ENCODE measurements around the gene FOXK1. TPM values are rescaled to one million over a fixed set of nuclear protein-coding genes. Genes with fewer than 3 reads are reported as not detected.

The FOXK1 gene
- total RNA-seq, 2 experiments from 2014 or later: 34.6 to 34.7 TPM

DNA sequence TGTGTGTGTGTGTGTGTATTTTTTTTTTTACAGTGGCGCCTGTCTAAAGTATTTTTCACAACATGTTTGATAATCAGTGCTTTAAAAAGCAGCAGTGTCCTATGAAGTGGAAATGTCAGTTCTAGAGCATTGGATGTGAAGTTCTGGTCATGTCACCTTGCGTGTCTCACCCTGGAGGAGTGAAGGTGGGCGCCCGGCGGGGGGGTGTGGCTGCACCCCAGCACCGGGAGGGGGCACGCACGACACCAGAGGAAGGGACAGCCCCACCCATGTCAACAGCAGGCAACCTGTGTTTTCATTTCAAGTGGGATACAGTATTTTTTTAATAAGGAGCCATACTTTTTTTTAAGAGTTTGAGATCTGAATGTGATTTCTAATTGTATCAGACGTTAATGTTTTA, 88.8 kb downstream of the FOXK1 start:
- ChIA-PET CTCF (no interaction called here), POLR2A (interaction anchor here (0.6 kb wide), 1 partner anchor 15 kb away, joined by 3 read pairs; no protein-coding TSS in a partner anchor)

- CTCF ChIA-PET: interaction anchor here (0.9 kb wide), 1 partner anchor 111 kb away, joined by 3 read pairs; no protein-coding TSS in a partner anchor
- POLR2A ChIA-PET: interaction anchor here (0.6 kb wide), 1 partner anchor 14 kb away, joined by 3 read pairs; no protein-coding TSS in a partner anchor
Observed at GRCh38 chr7:4771737-4772136, 89.6 kb downstream of the FOXK1 start.

- CTCF ChIA-PET: interaction anchor here (0.9 kb wide), 1 partner anchor 111 kb away, joined by 3 read pairs; no protein-coding TSS in a partner anchor
- POLR2A ChIA-PET: no interaction called here
Observed at GRCh38 chr7:4772306-4772705, 90.2 kb downstream of the FOXK1 start.

DNA sequence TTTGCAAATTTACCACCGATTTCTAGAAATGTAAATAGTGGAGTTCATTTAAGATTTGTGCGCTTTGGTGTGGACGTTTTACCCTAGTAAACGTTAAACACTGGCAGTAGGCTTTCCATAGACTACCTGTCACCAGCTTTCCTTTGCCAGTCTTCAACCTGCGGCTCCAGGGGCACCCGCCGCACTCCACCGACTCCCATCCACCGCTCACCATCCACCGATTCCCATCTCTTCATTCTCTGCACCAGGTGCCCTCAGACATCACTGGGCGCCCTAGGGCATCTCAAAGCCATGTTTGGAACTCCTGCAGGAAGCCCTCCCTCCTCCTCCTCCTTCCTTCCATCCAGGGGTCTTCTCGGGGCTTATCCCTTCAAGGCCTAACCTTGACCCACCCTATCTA, 91.9 kb downstream of the FOXK1 start:
- POLR2A ChIA-PET: no interaction called here
- CTCF ChIA-PET: interaction anchor here (0.9 to 1.1 kb wide), 2 partner anchors 24 to 132 kb away, joined by 3 to 5 read pairs; no protein-coding TSS in a partner anchor

DNA sequence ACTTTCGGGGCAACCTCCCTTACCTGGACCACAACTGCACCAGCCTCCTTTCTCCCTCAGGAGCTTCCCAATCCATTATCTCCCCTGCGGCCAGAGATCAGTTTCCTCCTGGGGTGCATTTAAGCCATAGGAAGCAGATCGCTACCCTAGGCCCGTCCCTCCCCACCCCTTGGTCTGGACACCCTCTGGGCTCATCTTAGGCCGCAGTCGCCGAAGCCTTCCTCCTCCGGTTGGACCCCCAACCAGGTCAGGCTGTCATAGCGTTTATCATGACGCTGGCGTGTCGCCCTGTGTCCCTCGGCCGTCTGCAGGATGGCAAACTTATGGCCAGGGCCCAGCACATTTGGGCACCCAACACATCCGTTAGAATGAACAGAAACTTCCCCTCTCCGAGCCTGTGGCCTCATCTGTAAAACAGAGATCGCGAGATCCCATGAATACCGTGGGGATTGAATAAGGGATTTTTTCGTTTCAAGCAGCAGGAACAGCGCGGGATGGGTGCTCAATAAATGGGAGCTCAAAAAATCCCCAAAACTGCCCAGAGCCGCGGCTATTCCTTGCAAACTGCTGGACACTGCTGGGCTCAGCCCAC, 92.7 kb downstream of the FOXK1 start:
- POLR2A ChIA-PET: interaction anchor here (1.3 to 1.8 kb wide), 4 partner anchors 17 to 133 kb away, joined by 4 to 13 read pairs (median 5); no protein-coding TSS in a partner anchor
- CTCF ChIA-PET: interaction anchor here (0.8 to 1.8 kb wide), 6 partner anchors 23 to 199 kb away, joined by 4 to 5 read pairs (median 5); no protein-coding TSS in a partner anchor

GRCh38 chr7:4775250-4775847, 93.3 kb downstream of the FOXK1 start, which contains the start of gene AP5Z1:
AP5Z1 (plus strand) TSS chr7:4775623; CDS start chr7:4775716, 93 bp downstream.
- POLR2A ChIA-PET: interaction anchor here (0.6 to 1.8 kb wide), 6 partner anchors 16 to 134 kb away, joined by 3 to 13 read pairs (median 4); no protein-coding TSS in a partner anchor
- CTCF ChIA-PET: interaction anchor here (0.6 to 1.8 kb wide), 6 partner anchors 23 to 1799 kb away, joined by 3 to 5 read pairs (median 4); no protein-coding TSS in a partner anchor

- ChIA-PET POLR2A (interaction anchor here (0.6 to 1.8 kb wide), 6 partner anchors 16 to 135 kb away, joined by 3 to 13 read pairs (median 4); no protein-coding TSS in a partner anchor), CTCF (interaction anchor here (0.6 to 1.8 kb wide), 6 partner anchors 30 to 1798 kb away, joined by 3 to 5 read pairs (median 4); no protein-coding TSS in a partner anchor)
Observed at GRCh38 chr7:4775848-4776623, 93.9 kb downstream of the FOXK1 start.

GRCh38 chr7:4779118-4779517, 97.0 kb downstream of the FOXK1 start:
- CTCF ChIA-PET: no interaction called here
- POLR2A ChIA-PET: no interaction called here

GRCh38 chr7:4781366-4782069, 99.4 kb downstream of the FOXK1 start:
- ChIA-PET CTCF (no interaction called here), POLR2A (interaction anchor here (1.1 kb wide), 1 partner anchor 10 kb away, joined by 3 read pairs; no protein-coding TSS in a partner anchor)

DNA sequence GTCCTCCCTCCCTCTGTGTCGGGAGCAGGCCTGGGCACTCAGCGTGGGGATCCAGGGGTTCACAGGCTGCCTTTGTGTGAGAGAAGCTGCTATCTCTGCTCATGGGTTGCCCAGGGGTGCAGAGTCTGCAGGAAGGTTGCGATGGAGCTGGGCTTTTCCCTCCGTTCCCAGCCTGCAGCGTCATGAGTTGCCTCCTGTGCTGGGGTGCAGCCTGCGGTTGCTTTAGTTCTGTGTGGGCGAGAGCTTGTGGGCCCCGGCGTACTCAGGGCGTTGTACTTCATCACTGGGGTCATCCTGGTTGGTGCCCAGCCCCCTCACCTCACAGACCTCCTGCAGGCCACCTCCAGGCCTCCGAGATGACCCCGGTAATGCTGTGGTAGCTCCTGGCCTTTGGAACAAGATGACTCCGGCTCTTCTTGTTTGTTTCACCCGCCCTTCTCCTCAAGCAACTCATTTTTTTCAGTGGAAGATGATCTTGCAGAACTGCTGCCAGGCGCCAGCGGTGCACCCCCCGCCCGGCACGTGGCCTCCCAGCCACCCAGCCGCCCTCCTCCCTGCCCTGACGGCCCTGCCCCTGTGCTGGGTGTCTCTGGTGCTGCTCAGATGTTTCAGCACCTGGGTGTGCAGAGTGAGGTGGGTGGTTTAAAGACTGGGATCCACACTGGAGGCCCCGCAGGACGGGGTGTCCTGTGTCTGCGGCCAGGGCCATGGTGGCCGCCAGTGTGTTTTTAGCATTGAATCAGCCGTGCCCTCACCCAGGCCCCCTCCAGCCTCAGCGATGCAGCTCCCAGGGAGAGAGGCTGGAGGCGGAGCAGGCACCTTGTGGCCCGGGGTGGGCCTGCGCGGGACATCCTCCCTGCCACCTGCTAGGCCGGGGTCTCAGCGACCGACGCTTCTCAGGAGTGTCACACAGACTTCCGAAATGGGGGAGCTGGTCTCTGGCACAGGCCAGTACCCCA, 100.5 kb downstream of the FOXK1 start:
- CTCF ChIA-PET: no interaction called here
- POLR2A ChIA-PET: interaction anchor here (1.1 kb wide), 1 partner anchor 9 kb away, joined by 3 read pairs; no protein-coding TSS in a partner anchor

DNA sequence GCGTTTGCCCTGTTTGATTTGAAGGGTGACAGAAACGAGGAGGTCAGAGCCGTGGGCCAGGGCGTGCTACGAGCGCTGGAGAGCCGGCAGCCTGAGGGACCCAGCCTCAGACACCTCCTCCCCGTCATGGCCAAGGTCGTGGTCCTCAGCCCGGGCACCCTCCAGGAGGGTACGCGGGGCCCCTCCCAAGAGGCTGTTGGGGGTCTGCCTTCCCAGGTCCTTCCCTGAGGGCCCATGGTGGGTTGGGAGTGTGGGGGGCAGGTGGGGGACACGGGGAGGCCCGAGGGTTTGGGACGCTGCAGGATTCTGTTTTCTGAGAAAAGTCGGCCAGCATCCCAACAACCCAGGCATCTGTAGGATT, 101.2 kb downstream of the FOXK1 start:
- CTCF ChIA-PET: no interaction called here

GRCh38 chr7:4783762-4784351, 101.8 kb downstream of the FOXK1 start:
- POLR2A ChIA-PET: no interaction called here
- CTCF ChIA-PET: interaction anchor here (1.1 kb wide), 1 partner anchor 15 kb away, joined by 4 read pairs; no protein-coding TSS in a partner anchor

More for the DNA sequence above, 101.2 kb downstream of the FOXK1 start:
- POLR2A ChIA-PET: no interaction called here

DNA sequence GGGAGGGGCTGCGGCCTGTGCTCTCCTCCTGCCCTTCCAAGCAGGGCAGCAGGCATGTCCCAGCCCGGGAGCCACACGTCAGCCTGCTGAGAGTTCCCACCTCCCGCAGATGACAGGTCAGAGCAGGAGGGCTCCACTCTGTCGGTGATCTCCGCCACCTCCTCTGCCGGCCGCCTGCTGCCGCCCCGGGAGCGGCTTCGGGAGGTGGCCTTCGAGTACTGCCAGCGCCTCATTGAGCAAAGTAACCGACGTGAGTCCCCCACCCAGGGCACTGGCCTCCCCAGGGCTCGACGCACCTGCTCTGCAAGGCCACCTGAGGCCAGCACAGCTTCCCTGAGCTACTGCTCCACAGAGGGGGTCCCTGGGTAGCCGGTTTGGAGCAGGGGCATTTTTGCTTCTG, 102.7 kb downstream of the FOXK1 start:
- ChIA-PET POLR2A (no interaction called here), CTCF (interaction anchor here (1.1 kb wide), 1 partner anchor 14 kb away, joined by 4 read pairs; no protein-coding TSS in a partner anchor)

- CTCF ChIA-PET: interaction anchor here (0.7 kb wide), 1 partner anchor 97 kb away, joined by 3 read pairs; no protein-coding TSS in a partner anchor
- POLR2A ChIA-PET: interaction anchor here (0.6 to 0.7 kb wide), 2 partner anchors 14 to 98 kb away, joined by 3 read pairs; no protein-coding TSS in a partner anchor
Observed at GRCh38 chr7:4785371-4785770, 103.3 kb downstream of the FOXK1 start.

DNA sequence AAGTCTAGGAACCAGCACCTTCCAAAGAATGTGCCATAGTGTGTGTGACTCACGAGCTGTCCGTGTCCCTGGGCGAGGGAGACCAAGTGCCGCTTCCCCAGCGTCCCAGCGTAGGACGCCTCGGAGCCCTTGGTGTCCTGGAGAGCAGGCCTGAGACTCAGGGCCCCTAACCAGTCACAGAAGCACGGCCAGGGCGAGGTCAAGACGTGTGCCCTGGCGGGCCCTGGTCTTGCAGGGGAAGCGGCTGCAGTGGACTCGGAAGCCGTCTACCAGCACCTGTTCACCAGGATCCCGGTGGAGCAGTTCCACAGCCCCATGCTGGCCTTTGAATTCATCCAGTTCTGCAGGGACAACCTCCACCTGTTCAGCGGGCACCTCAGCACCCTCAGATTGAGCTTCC, 103.9 kb downstream of the FOXK1 start:
- ChIA-PET POLR2A (interaction anchor here (0.6 to 0.7 kb wide), 2 partner anchors 15 to 97 kb away, joined by 3 read pairs; no protein-coding TSS in a partner anchor), CTCF (interaction anchor here (0.7 kb wide), 1 partner anchor 96 kb away, joined by 3 read pairs; no protein-coding TSS in a partner anchor)

- POLR2A ChIA-PET: interaction anchor here (0.7 kb wide), 1 partner anchor 8 kb away, joined by 3 read pairs; no protein-coding TSS in a partner anchor
- CTCF ChIA-PET: no interaction called here
Observed at GRCh38 chr7:4787541-4787940, 105.4 kb downstream of the FOXK1 start.

Measured in activated CD8-positive, alpha-beta memory T cell treated with anti-CD3 and anti-CD28 coated beads for 36 hours (primary cell).